ENCODE data around the gene VEPH1.

The VEPH1 gene

DNA sequence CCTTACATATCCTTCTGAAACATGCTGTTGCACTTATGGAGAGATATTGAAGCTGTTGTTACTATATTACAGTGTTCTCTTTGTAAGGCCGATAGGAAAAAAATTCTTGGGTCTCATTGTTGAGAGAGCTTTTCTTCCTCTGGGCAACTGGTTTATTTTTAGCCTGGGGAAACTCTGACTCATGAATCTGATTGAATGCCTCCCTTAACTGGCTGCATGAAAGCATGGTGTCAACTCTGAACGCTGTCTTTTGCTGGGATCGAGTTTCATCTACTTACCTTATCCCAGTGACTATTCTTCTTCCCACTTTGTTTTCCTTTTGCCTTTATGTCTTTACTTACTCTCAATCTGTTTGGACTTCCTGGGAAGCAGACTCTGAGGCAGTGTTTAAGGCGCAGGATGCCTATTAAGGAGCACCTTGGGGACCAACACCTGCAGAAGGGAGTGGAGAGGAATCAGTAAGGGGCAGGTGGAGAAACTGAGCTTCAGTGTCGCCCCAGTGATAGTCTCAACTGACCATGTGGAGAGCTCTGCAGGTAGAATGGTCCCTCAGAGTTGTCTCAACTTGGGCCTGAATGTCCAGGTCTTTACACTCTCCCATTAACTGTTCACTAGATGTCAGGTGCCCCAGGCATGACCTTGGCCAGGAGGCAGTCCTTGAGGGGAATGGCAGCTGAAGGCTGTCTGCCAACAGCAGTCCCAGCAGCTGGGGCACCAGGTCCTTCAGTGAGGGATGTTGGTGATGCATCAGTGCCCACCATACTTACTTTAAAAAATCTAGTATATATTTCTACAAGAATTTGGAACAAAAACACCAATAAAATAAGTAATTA, 254.4 kb downstream of the VEPH1 start:
- no peak for DNase-seq

DNA sequence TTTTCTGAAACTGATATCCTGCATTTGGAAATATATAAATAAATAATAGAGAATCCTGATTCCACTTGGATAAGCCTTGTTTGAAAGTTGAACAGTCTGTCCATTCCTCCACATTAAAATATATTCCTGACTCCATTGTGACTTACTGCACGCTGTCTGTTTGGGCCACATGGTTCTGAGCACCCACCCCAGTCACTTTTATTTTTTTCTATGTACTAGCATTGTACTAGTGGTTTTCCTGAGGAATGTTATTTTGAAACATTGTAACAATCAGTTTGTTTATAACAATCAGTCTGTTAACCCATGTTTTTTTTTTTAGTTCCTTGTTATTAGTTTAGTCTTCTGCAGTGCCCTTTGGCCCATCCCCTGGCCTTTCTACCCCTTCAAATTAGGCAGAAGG, 255.8 kb downstream of the VEPH1 start:
- DNase-seq, result no peak

DNA sequence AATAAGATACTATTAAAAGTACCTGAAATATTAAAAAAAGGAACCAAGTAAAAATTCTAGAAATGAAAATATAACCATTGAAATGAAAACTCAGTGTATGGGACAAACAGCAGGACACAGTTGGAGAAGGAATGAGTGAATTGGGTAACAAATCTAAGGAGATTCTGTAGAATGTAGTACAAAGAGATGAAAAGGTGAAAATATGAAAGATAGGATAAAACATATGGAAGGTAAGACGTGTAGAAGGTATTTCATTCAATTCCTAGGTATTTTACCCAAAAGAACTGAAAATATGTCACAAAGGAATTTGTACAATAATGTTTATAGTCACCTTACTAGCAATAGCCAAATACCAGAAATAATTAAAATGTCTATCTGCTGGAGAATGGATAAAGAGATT, 260.4 kb downstream of the VEPH1 start:
- no peak for DNase-seq

DNA sequence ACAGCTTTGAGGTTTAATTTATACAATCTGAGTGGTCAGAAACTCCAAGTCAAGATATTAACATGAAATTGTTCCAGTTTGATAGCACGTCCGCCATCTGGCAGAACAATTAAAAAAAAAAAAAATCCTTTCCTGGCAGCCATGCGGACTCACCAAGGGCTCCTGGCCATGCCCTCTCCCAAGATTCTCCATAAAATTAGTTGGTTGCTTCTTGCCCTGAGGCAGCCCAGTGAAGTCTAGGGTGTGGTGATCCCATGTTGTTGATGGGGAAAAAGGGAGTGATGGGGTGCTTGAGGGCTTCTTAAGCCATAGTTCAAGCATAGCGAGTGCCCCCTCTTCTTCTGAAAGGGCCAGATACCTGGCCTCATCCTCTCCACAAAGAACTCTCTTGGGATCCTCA, 261.6 kb downstream of the VEPH1 start:
- DNase-seq, result no peak

DNA sequence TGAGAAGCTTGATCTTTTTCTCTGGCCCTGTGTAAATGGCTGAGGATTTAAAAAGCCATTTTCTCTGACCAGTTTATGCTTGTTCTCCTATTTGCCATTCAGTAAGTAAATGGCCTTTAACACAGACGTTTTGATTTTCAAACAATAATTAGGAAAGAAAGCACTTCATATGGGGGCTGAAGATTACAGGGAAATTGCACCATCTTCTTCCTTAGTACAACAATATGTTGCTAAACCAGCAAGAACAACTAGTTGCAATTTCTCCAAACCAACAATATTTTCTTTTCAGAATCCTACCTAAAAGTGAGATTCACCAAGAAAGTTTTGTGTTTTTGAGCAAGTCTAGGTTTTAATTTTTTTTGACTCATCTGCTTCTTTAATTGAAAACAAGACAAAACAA, 262.8 kb downstream of the VEPH1 start:
- DNase-seq, result no peak

DNA sequence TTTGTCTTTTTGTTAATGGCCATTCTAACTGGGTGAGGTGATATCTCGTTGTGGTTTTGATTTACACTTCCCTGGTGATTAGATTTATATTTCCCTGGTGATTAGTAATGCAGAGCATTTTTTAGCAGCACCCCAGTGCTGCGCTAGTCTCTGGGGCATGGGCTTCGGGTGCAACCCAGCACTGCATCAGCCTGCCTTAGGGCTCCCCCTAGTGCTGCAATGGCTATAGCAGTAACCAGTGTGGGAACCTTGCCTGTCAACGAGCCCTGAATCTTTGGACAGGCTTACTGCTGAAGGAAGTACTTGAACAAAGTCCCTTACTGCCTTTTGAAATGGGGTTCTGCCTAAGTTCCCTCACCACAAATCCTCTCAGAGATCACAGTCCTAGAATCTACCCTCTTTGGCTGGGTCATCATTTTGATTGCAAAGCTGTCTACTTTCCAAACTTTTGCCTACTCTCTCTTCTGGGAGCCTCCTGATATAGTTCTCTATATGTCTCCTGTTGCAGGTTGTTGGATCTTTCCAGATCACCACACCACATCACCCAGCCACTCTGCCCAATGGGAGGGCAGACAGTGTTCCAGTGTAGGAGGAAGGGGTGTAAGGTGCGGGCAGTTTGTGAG, 264.0 kb downstream of the VEPH1 start:
- peak; percentile 57 for DNase-seq

DNA sequence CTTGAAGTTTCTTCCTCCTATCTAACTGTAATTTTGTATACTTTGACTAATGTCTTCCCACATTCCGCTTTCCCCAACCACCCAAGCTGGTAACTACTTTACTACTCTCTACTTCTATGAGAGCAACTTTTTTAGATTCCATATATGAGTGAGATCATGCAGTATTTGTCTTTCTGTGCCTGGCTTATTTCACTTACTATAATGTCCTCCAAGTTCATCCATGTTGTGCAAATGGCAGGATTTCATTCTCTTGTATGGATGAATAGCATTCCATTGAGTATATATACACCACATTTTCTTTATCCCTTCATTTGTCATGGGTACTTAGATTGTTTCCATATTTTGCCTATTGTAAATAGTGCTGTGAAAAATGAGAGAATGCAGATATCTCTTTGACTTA, 264.8 kb downstream of the VEPH1 start:
- DNase-seq, result no peak

DNA sequence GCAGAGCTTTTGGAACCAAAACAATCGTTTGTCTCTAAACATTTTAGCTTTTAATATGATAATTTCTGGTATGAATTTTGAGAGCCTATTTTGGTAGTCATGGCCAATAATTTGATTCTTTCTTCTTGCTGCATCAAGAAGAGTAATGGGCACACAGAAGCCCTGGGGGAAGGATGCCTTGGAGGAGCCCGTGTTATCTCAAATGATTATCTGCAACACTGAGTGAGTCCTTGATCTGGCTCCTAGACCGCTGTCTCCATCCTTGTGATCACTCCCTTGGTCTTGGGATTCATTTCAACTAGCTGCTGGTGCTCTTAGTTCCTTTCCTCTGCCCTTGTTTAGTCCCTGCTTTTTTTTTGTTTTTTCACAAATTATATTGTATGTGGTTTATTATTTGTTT, 265.3 kb downstream of the VEPH1 start:
- DNase-seq, result no peak

DNA sequence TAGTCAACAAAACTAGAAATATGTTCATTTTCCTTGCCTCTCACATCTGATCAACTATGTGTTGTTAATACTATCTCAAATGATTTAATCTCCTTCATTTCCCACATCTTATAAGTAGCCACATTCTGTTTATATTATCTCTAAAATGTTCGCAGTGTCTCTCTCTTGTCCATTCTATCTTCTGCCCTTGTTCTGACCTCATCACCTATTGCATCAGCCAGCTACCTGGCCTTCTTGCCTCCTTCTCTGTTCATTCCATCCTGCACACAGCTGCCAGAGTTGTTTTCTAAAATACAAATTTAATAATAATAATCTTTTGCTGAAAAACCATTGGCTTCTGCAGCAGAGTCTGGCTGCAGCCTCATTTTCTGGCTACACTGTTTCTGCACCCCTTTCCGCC, 267.9 kb downstream of the VEPH1 start:
- DNase-seq, result no peak

DNA sequence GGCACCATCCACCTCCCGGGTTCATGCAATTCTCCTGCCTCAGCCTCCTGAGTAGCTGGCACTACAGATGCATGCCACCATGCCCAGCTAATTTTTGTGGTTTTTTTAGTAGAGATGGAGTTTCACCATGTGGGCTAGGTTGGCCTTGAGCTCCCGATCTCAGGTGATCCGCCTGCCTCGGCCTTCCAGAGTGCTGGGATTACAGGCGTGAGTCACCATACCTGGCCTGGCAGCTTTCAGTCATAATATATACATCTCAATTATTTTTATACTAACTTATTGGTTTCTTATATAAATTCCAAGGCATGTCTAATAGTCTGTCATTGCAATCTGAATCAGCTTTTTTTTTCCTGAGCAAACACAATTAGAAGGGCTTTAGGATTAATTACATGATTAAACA, 269.3 kb downstream of the VEPH1 start:
- DNase-seq, result no peak

DNA sequence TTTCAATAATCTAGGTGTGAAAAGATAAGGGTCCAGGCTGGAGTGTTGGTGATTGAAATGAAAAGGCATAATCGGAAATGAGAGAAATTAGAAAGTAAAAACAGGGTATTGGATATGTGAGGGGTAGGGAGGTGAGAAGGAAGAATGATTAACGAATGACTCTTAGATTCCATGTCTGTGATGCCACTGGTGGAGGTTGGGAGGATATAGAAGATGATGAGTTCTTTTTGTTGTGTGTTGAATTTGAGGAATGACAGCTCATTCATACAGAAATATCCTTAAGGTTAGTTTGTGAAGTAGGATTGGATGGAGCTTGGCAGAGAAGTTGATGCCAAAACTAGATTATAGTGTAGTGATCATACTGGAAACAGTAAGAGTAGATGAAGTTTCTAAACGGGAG, 271.1 kb downstream of the VEPH1 start:
- no peak for DNase-seq

DNA sequence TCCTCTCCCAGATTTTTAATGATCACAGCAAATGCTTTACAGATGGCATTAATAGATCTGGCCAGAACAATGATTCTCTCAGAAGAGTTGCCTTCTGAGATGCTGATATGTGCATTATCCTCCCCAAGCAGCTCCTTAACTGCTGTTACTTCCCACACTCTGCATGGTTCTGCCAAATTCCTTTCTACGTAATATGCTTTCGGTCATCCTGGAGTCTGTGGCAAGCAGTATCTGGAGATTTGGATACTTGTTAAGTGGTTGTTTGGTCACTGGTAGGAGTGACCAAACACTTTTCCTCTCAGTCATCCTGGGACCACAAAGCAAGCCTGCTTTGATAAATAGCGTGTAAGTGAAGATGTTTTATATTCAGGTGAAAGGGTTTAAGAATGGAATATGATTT, 272.1 kb downstream of the VEPH1 start:
- no peak for DNase-seq

DNA sequence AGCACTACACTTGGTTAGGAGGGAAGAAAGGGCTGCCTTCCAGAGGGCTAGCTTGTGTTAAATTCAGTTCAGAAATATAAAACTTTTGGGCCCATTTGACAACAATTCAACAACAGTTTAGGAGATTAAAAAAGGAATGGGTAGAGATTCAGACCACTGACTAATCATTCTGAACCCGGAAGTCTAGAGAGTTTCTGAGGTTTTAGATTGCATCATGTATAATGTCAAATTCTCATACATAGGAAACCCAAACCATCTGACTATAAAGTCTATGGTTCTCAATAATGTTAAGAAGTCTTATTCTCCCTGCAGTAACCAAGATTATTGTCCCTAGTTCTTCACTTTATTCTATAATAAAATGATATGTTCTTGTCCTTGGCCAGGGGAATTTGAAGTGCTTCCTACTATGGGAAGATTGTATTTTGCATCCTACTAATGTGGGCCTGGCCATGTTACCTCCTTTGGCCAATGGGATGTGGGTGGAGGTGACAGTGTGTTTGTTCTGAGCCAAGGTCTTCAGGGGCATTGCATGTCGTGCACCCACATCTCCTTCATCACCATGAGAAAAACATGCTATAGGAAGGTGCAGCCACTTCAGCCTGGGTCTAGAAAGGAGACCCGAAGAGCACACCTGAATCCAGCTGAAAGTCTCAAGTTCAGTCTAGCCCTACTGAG, 276.9 kb downstream of the VEPH1 start:
- no peak for DNase-seq

DNA sequence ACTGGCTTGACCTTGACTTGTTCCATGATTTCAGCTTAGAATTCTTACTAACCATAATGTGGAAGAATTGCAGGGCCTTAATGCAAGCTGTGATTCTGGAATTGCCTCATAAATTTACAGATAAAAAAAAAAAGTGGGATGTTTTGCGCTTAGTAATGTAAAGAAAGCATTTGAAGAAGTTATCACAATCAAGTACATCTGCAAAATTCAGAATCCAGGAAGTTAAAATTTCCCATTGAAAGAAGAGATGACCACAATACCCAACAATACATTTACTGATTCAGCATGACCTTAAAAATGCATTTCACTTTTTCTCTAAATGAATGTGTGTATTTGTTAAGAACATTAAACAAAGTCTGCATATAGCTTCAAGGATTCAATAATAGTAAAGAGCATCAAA, 278.2 kb downstream of the VEPH1 start:
- DNase-seq, result no peak

DNA sequence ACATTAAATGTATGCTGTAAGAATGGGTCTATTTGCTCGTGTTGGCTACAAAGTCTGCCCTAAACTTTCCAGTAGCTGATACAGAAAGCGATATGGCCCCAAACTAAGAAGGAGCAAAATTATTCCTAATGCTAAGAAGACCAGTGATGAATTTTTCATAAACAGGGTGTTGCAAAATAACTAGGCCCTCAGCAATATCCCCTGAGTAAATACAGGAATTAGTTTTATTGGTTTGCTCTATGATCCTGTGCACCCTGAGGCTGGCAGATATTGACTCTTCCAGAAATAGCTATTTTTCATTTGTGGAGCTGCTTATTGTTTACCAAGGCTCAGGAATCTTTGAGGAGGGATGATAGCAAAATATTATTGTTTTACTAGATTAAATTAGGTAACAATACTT, 282.3 kb downstream of the VEPH1 start:
- DNase-seq, result no peak

DNA sequence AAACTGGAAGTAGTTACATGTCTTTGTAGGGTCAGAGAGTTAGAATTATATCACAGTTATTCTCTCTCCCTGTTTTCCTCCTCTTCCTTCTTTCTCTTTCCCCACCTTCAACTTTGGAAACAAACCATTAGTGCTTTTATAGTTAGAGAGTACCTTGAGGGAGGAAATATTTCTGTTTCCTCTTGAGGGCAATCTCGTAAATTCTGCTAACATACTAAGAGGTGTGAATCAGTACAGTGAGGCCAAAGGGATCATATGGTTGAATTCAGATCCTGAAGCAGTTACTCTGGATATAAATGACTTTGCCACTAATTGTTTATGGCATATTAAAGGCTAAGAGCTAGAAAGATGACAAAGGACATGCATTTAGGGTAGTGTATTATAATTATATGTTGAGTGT, 283.0 kb downstream of the VEPH1 start:
- no peak for DNase-seq

DNA sequence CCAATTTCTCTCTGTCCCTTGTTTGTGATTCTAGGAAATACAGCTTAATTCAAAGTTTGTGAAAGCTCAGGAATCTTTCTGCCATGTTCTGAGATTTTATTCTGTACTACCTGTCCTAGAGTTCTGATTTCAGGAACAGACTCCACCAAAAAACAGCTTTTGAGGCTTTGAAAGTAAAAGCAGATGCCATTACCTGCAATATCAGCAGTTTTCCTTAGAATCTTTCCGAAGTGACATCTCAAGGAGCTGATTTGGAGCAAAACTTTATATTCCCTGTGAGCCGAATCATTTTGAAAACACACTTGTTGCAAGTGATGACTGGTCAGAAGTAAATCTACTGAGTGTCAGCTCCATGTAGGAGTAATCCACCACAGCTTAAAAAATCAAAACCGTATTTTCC, 284.0 kb downstream of the VEPH1 start:
- DNase-seq, result no peak

All from central memory CD4-positive, alpha-beta T cell (primary cell).